GM12865 (cell line): Measurements from ENCODE around the gene STH.

Experiments used
- DNase-seq: peaks from one replicate; pipeline ENCODE4 v3.0.0; 2010; ENCODE audit warnings: low read depth
- H3K4me3 ChIP-seq: 2 replicates; pipeline ENCODE4 v1.5.1; 2011; ENCODE audit warnings: mild to moderate bottlenecking, low read depth, low read length, control low read depth
- TF ChIP-seq, protein P1 (sequence below): IDR thresholded peaks from 2 replicates; pipeline ENCODE4 v1.5.1; 2011; ENCODE audit warnings: low read length, control low read depth, low read depth, inconsistent platforms; ENCODE audit not compliant: insufficient read depth; ENCODE audit errors: missing control alignments

Gene STH

DNA sequence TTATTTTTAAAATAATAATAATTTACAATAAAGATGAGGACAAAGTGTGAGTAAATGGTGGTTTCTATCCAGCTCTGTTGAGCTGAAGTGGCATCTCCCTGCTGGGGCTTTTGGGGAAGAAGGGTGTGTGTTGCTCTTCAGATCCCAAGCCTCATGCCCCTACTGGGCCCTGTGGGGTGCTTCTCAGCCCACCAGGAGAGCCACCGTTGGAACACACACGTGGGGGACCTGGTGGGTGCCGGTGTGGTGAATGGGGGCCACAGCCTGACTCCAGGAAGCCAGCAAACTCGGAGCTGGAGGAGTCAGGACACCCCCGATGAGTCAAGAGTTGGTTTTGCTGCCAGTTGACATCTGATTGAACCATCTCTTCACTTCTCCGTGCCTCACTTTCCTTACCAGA is 37.8 kb upstream of the STH start:
- TF ChIP-seq, protein P1, sequence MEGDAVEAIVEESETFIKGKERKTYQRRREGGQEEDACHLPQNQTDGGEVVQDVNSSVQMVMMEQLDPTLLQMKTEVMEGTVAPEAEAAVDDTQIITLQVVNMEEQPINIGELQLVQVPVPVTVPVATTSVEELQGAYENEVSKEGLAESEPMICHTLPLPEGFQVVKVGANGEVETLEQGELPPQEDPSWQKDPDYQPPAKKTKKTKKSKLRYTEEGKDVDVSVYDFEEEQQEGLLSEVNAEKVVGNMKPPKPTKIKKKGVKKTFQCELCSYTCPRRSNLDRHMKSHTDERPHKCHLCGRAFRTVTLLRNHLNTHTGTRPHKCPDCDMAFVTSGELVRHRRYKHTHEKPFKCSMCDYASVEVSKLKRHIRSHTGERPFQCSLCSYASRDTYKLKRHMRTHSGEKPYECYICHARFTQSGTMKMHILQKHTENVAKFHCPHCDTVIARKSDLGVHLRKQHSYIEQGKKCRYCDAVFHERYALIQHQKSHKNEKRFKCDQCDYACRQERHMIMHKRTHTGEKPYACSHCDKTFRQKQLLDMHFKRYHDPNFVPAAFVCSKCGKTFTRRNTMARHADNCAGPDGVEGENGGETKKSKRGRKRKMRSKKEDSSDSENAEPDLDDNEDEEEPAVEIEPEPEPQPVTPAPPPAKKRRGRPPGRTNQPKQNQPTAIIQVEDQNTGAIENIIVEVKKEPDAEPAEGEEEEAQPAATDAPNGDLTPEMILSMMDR = no peak
- DNase-seq = no peak
- H3K4me3 ChIP-seq = no peak overlapping the region

DNA sequence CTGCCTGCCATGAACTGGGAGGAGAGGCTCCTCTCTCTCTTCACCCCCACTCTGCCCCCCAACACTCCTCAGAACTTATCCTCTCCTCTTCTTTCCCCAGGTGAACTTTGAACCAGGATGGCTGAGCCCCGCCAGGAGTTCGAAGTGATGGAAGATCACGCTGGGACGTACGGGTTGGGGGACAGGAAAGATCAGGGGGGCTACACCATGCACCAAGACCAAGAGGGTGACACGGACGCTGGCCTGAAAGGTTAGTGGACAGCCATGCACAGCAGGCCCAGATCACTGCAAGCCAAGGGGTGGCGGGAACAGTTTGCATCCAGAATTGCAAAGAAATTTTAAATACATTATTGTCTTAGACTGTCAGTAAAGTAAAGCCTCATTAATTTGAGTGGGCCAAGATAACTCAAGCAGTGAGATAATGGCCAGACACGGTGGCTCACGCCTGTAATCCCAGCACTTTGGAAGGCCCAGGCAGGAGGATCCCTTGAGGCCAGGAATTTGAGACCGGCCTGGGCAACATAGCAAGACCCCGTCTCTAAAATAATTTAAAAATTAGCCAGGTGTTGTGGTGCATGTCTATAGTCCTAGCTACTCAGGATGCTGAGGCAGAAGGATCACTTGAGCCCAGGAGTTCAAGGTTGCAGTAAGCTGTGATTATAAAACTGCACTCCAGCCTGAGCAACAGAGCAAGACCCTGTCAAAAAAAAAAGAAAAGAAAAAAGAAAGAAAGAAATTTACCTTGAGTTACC is 36.7 kb upstream of the STH start:
- TF ChIP-seq, protein P1 = no peak

DNA sequence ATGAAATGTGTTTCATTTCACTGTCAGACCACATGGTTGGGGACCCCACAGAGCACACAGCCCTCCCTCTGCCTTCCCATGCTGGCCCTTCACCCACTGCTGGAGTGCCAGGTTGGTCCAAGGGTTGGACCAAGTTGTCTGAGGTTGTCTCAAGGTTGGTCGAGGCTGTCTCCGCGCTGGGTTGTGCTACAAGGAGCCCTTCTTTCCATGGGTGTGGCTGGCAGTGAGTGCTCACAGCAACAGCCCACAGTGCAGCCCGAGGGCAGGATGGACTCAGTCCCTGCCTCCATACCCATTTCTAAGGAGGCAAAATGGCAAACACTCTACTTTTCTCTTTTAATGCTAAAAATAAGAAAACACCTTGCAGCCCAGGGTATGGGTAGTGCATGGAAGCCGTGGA is 35.8 kb upstream of the STH start:
- no peak overlapping the region for H3K4me3 ChIP-seq
- no peak for DNase-seq
- TF ChIP-seq, protein P1 = no peak

More for the DNA sequence above, 36.7 kb upstream of the STH start:
- DNase-seq = no peak
- no peak overlapping the region for H3K4me3 ChIP-seq

DNA sequence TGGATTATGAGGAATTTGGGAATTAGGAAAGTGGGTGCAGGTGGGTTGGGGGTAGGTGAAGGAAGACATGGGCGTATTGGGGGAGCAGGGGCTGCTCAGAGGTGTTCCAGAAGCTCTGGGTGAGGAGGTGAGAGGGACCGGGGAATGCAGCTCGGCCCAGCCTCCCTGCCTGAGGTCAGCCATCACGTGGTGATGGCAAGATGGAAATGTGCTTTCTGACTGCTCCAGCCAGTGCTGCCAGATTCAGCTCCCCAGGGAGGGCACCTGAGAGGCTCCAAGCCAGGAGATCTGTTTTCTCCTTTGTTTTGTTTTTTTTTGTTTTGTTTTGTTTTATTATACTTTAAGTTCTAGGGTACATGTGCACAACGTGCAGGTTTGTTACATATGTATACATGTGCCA is 35.2 kb upstream of the STH start:
- no peak for DNase-seq
- H3K4me3 ChIP-seq = no peak overlapping the region
- TF ChIP-seq, protein P1 = no peak

DNA sequence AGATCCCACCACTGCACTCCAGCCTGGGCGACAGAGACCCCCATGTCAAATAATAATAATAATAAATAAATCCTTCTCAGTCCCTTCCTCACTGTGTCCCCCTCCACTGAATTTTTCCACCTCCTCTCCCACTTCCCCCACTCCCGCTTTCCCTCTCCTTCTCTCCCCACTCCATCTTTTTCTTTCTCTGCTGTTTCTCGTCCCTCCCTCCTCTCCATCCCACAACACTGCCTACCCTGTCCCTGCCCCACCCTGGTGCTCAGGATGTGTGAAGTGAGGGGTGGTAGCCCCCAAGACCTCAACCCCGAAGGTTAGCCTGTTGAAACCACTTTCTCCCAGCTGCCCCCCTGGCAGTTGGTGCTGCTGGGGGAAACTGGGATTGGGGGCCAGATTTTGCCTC is 34.4 kb upstream of the STH start:
- no peak for DNase-seq
- TF ChIP-seq, protein P1 = no peak
- no peak overlapping the region for H3K4me3 ChIP-seq

DNA sequence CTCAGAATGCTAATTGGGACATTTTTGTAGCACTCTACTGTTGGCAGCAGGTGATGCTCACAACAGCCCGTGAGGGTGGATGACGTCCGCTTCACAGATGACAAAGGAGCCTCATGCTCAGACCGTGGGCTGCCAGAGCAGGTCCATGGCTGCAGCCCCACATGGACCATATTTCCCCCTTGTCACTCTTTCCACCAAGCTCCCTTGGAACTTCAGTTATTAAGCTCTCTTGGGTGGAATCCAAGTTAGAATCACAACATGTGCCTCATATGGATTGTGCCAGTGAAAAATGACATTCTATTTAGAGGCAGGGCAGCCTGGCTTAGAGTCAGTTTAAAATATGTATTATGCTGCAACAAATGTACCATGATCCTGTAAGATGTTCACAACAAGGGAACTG is 33.2 kb upstream of the STH start:
- no peak for DNase-seq
- TF ChIP-seq, protein P1 = no peak
- H3K4me3 ChIP-seq = no peak overlapping the region
